GM12801 (cell line): ENCODE measurements around the gene CST3.

Experiments
- TF ChIP-seq, protein P1 (sequence below): IDR thresholded peaks from one replicate; pipeline ENCODE4 v1.5.1; 2011; ENCODE audit warnings: control low read depth; ENCODE audit not compliant: insufficient read length; ENCODE audit errors: extremely low read depth

CST3 gene

GRCh38 chr20:23679133-23680092 lies 41.7 kb upstream of the CST3 start:
- TF ChIP-seq, protein P1, sequence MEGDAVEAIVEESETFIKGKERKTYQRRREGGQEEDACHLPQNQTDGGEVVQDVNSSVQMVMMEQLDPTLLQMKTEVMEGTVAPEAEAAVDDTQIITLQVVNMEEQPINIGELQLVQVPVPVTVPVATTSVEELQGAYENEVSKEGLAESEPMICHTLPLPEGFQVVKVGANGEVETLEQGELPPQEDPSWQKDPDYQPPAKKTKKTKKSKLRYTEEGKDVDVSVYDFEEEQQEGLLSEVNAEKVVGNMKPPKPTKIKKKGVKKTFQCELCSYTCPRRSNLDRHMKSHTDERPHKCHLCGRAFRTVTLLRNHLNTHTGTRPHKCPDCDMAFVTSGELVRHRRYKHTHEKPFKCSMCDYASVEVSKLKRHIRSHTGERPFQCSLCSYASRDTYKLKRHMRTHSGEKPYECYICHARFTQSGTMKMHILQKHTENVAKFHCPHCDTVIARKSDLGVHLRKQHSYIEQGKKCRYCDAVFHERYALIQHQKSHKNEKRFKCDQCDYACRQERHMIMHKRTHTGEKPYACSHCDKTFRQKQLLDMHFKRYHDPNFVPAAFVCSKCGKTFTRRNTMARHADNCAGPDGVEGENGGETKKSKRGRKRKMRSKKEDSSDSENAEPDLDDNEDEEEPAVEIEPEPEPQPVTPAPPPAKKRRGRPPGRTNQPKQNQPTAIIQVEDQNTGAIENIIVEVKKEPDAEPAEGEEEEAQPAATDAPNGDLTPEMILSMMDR: no peak

DNA sequence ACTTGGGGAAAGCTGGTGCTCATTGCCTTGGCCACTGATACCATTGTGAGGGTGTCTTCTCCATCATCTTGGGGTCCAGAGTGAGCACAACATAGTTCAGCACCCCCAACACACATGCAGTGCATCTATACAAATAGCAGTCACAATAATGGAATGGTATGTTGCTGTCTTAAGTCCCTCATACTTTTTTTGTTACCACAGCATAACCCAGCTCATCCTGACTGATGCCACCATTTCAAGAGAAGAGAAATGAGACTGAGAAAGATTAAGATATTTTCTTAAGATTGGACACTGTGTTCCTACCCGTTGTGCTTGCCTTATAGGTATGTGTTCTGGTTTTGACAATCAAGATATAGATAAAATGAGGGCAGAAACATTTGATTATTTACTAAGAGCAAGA lies 35.5 kb upstream of the CST3 start:
- TF ChIP-seq, protein P1: no peak

- TF ChIP-seq, protein P1: no peak
These were observed 34.4 kb upstream of the CST3 start for GRCh38 chr20:23672158-23672557.

- TF ChIP-seq, protein P1: no peak
These were observed 33.7 kb upstream of the CST3 start for GRCh38 chr20:23671479-23671878.

- TF ChIP-seq, protein P1: no peak
These were observed 32.6 kb upstream of the CST3 start for GRCh38 chr20:23670361-23670760.

DNA sequence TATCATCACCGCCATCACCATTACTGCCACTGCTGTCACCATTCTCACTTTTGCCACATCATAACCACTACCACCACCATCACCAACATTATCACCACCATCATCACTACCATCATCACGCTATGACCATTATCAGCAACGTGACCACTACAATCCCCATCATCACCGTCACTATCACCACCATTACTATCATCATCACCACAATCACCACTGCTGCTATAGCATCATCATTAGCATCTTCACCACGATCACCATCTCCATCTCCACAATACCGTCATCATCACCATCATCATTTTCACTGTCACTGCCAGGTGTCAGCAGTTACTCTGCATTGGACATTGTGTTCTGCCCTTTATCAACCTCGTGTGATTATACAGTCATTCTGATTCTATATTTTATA lies 32.1 kb upstream of the CST3 start:
- TF ChIP-seq, protein P1: no peak

- TF ChIP-seq, protein P1: no peak
These were observed 31.6 kb upstream of the CST3 start for GRCh38 chr20:23669327-23669726.
